ENCODE measurements around the gene ENDOU.

- TF ChIP-seq EZH2phosphoT487 (IDR thresholded peaks at IDR 0.05; ENCODE audit: borderline replicate concordance, low read length) (no peak), EZH2 (IDR thresholded peaks at IDR 0.05; ENCODE audit: low read length, unreplicated experiment) (no peak), CTCF (conservative IDR thresholded peaks at IDR 0.05; ENCODE audit: low read depth, low read length) (no peak)
Observed at GRCh38 chr12:47704719-47705118, 20.6 kb downstream of the ENDOU start.

Measured in PC-3 (cell line).